Activated CD8-positive, alpha-beta memory T cell treated with anti-CD3 and anti-CD28 coated beads for 36 hours (primary cell): ENCODE measurements around the gene PFDN4. TPM values are rescaled to one million over a fixed set of nuclear protein-coding genes. Genes with fewer than 3 reads are reported as not detected.

Source experiments
- CTCF ChIA-PET: fragments of 350-600 bp; sonication (Branson Sonifier 250); formaldehyde crosslinking; loops from one replicate; lab custom pipeline; 2021; ENCODE audit warnings: antibody characterized with exemption; lab: Charles Lee
- POLR2A ChIA-PET: fragments of 350-600 bp; sonication (Branson Sonifier 250); formaldehyde crosslinking; loops from one replicate; lab custom pipeline; 2021; ENCODE audit warnings: antibody characterized with exemption; lab: Charles Lee
- total RNA-seq, 2 experiments: library from RNA; stranded (reverse); gene quantifications; one replicate each; pipeline ENCODE4 v1.2.3, GENCODE V29; 2021

PFDN4 gene
- total RNA-seq, 2 experiments from 2014 or later = 42.9 TPM

- CTCF ChIA-PET = no interaction called here
- POLR2A ChIA-PET = no interaction called here
Observed at GRCh38 chr20:54172856-54173652, 34.8 kb upstream of the PFDN4 start.

GRCh38 chr20:54173653-54174456 lies 34.0 kb upstream of the PFDN4 start, which contains the start of gene CYP24A1:
Gene CYP24A1 (minus strand): TSS chr20:54173986. CDS start chr20:54173579, 407 bp downstream.
- CTCF ChIA-PET = interaction anchor here (0.6 kb wide), 1 partner anchor 482 kb away, joined by 3 read pairs; no protein-coding TSS in a partner anchor
- POLR2A ChIA-PET = no interaction called here

DNA sequence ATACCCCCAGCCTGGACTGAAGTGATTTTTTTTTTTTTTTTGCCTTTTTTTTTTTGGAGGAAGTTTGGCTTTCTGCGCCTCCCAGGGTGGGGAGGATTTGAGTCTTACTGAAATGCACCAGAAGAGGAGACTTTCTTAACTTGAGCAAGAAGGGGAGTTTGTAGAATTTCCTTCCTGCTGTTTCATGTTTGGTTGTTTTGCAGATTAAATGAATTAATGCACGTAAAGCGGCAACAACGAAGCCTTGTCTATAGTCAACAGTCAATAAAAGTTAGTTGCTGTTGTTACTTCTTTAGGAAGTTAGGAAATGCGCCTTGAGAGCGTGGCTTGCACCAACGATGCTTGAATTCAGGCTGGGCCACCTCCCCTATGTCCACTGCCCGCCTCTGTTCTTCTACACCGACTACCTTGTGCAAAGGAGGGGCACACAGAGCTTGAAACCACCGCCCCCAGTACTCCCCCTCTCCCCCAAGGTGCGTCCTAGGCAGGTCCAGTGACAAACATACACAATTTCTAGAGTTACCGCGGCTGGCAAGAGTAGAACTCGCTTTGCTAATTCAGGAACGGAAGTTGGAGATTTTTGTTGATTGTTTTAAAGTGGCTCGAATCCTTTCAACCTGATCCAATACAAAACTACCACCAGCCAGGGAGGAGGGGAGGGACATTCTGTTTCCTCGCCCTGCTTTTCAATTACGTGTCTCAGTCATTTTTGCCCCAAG lies 33.3 kb upstream of the PFDN4 start:
- POLR2A ChIA-PET = no interaction called here
- CTCF ChIA-PET = interaction anchor here (0.6 kb wide), 1 partner anchor 481 kb away, joined by 3 read pairs; no protein-coding TSS in a partner anchor

GRCh38 chr20:54176610-54177009 lies 31.3 kb upstream of the PFDN4 start:
- ChIA-PET CTCF (no interaction called here), POLR2A (no interaction called here)

DNA sequence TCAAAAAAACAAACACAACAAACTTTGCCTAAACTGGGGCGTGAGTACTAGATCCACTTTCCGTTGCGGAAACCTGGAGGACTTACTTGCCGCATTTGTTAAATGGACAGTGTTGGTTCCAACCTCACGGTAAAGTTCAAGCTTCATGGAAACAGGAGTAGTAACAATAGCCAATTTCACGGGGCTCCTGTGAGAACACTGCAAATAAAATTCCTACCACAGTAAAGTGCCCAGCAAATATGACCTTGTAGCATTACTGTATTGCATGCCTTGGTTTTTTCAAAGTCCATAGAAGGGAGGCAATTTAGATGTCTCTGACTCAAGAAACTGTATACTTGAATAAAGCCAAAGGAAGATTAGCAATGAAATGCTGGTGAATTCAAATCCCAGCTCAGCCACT lies 30.5 kb upstream of the PFDN4 start:
- ChIA-PET POLR2A (no interaction called here), CTCF (no interaction called here)

- ChIA-PET POLR2A (no interaction called here), CTCF (no interaction called here)
Observed at GRCh38 chr20:54178256-54178655, 29.6 kb upstream of the PFDN4 start.

DNA sequence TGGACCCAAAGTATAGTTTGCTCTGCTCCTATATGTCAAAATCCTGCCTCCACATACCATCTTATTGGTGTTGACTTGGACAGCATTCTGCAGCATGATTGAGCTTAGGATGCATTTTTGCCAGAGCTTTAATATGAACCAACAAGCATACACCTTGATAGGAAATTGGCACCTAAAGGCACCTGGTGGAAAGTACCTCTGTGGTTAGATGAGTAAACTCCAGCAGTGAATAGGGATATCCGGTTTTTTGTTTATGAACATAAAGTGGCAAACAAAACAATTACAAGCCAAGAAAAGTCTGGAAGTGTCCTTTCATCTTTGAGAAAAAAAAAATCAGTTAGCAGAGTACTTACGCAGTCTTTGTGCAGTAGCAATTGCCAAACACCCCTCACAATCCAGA lies 27.9 kb upstream of the PFDN4 start:
- POLR2A ChIA-PET = no interaction called here

DNA sequence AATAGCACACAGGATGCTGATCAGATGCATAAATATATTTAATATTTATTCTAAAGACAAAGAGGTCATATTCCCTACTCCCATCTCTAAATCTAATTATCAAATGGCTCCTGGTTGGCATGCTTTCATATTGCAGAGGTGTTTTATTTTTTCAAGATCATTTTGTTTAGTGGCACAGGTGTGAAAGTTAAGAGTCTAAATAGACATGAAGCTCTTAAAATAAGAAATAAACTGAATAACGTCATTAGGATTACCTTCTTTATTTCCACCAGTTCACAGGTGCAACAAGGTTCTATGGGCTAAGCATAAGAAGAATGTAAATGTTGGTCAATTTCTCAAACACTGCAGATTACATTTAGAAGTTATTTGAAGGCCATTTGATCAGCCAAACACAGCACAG lies 27.0 kb upstream of the PFDN4 start:
- POLR2A ChIA-PET = no interaction called here
- CTCF ChIA-PET = interaction anchor here (0.6 kb wide), 1 partner anchor 41 kb away, joined by 3 read pairs; no protein-coding TSS in a partner anchor

More for the DNA sequence above, 27.9 kb upstream of the PFDN4 start:
- CTCF ChIA-PET = no interaction called here

DNA sequence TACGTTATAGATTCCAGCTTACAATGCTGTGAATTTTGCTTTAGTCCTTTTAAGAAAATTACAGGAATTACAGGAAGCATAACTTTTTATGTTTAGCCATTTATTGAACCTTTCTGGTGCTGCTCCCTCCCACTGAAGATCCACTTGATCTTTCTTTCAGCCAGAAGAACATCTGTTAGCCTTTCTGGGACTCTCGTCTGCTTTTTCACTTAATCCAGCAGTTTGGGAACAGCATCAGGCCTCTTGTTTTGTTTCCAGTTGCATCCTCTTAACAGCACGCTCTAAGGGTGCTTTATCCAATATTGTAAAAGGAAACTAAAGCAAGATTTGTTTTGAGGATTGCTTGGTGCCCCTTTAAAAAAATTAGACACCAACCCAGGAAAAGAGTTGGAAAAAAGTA lies 23.8 kb upstream of the PFDN4 start:
- CTCF ChIA-PET = no interaction called here

GRCh38 chr20:54184904-54185626 lies 22.8 kb upstream of the PFDN4 start:
- ChIA-PET CTCF (no interaction called here), POLR2A (no interaction called here)

More for the DNA sequence above, 23.8 kb upstream of the PFDN4 start:
- POLR2A ChIA-PET = interaction anchor here (0.6 kb wide), 1 partner anchor 1670 kb away, joined by 3 read pairs; no protein-coding TSS in a partner anchor

- ChIA-PET CTCF (interaction anchor here (0.8 kb wide), 1 partner anchor 11 kb away, joined by 3 read pairs; no protein-coding TSS in a partner anchor), POLR2A (interaction anchor here (0.6 kb wide), 1 partner anchor 24 kb away, joined by 3 read pairs; no protein-coding TSS in a partner anchor)
Observed at GRCh38 chr20:54188132-54188849, 19.6 kb upstream of the PFDN4 start.

DNA sequence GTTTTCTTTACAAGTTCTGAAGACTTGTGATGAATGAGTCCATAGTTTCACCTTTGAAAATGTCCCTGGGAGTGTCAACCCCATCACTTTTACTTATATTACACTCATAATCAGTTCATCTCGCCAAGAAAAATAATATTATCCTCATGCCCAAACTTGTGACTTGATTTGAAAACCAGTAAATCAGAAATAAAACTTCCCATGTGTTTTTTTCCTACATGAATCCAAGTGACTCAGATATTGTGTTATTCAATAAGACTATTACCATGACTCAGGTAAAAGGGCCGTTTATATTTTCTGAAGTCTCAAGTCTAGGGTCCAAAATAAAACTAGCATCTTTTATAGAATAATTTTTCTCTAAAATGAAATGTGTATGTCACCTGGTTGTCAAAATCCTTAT lies 18.3 kb upstream of the PFDN4 start:
- ChIA-PET CTCF (no interaction called here), POLR2A (no interaction called here)

DNA sequence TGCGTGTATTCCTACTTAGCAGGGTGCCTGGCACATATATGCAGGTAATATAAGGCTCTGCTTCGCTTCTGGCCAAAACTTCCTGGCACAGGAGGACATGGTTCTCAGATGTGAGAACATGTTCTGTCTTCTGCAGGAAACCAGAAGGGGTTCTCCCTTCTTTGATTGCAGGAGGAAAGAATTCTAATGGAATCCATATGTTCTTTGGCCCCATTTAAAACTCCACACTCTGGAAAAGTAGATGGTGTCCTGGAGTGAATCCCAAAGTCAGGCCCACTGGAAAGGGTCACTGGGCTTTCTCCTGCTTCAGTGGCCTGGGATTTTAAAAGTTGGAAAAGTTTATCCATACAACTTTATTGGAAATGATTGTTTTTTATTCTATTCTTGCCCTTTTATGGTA lies 17.7 kb upstream of the PFDN4 start:
- POLR2A ChIA-PET = no interaction called here
- CTCF ChIA-PET = no interaction called here

DNA sequence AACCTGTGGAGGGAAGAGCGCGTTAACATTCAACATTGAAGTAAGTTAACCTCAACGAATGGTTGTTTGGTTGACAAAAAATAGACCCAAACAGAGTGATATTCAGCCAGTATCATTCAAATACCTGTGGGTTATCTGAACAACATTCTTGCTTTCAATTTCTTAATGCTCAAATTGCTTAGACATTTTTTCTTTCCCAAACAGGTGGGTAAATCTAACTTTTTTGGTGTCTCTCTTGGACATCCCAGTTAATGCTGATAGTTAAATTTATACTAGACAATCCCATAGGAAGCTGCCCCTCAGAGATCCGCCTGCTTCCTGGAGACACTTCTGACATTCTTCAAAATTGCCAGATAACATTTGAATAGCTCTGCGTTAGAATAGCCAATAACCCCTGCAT lies 14.1 kb upstream of the PFDN4 start:
- POLR2A ChIA-PET = no interaction called here
- CTCF ChIA-PET = no interaction called here

- CTCF ChIA-PET = no interaction called here
Observed at GRCh38 chr20:54194724-54195438, 13.0 kb upstream of the PFDN4 start.

GRCh38 chr20:54195483-54196472 lies 12.1 kb upstream of the PFDN4 start:
- CTCF ChIA-PET = no interaction called here

More at GRCh38 chr20:54194724-54195438, 13.0 kb upstream of the PFDN4 start:
- POLR2A ChIA-PET = no interaction called here

More at GRCh38 chr20:54195483-54196472, 12.1 kb upstream of the PFDN4 start:
- POLR2A ChIA-PET = no interaction called here
